HepG2 (cell line): Measurements from ENCODE around the gene TMEM266.

Experiments used
- EP300 ChIP-seq, 3 experiments: sonication (generic) in 1 of 3; formaldehyde crosslinking in 1 of 3; IDR thresholded peaks; 2 replicates each; pipeline versions ENCODE4 v1.5.1 to v1.6.1; 2011 to 2020; ENCODE audit warnings: low read depth in 2 of 3, low read length in 2 of 3, borderline replicate concordance in 1 of 3, improper control_type of control experiment in 1 of 3, mild to moderate bottlenecking in 1 of 3, missing genetic modification reagents in 1 of 3, moderate library complexity in 1 of 3
- IRF2 ChIP-seq: IDR thresholded peaks from 2 replicates; pipeline ENCODE4 v1.6.1; 2018; ENCODE audit warnings: missing genetic modification reagents, missing compliant biosample characterization
- NR2C2 ChIP-seq: sonication (generic); formaldehyde crosslinking; IDR thresholded peaks from 2 replicates; pipeline ENCODE4 v1.4.0; 2020; ENCODE audit warnings: missing genetic modification reagents, mild to moderate bottlenecking, moderate library complexity, borderline replicate concordance
- ZNF766 ChIP-seq: sonication (generic); formaldehyde crosslinking; IDR thresholded peaks from 2 replicates; pipeline ENCODE4 v1.5.0; 2020; ENCODE audit warnings: missing genetic modification reagents, borderline replicate concordance
- TF ChIP-seq, protein P1 (sequence below): sonication (generic); formaldehyde crosslinking; IDR thresholded peaks from 2 replicates; pipeline ENCODE4 v1.8.0; 2022; ENCODE audit warnings: mild to moderate bottlenecking, missing genetic modification reagents

DNA sequence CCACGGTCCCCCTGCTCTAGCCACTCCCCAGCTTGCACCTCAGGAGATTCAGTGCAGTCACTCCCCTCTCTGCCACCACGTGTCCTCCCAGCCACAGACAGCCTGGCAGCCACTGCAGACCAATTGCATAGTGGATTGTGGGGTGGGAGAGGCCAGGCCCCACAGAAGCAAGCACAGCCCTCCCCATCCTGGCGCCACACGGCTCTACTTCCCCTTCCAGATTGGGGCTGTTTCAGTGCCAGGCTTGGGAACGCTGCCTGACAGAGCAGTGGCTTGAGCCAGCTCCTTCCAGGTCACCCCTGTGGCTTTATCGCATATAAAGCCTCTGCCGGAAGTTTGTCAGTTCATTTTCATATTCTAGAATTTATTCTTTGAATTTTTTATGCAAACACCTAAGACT lies 90.7 kb downstream of the TMEM266 start:
- TF ChIP-seq NR2C2, result no peak
- no peak for TF ChIP-seq EP300 (IDR thresholded peaks at IDR 0.05; ENCODE audit: low read depth in 2 of 2, low read length in 2 of 2)
- TF ChIP-seq EP300 (CRISPR knock-in tag; IDR thresholded peaks at IDR 0.05; ENCODE audit: borderline replicate concordance), result no peak
- no peak for TF ChIP-seq IRF2
- TF ChIP-seq, protein P1, sequence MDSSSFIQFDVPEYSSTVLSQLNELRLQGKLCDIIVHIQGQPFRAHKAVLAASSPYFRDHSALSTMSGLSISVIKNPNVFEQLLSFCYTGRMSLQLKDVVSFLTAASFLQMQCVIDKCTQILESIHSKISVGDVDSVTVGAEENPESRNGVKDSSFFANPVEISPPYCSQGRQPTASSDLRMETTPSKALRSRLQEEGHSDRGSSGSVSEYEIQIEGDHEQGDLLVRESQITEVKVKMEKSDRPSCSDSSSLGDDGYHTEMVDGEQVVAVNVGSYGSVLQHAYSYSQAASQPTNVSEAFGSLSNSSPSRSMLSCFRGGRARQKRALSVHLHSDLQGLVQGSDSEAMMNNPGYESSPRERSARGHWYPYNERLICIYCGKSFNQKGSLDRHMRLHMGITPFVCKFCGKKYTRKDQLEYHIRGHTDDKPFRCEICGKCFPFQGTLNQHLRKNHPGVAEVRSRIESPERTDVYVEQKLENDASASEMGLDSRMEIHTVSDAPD, result no peak
- no peak for TF ChIP-seq ZNF766
